HEK293 (cell line): ENCODE results near the gene IL15.

Source experiments
- CTCF ChIA-PET: fragments of 350-600 bp; formaldehyde crosslinking; extraction: SDS; loops from one replicate; lab custom pipeline; 2021; ENCODE audit warnings: antibody characterized with exemption; lab: Yijun Ruan, JAX
- POLR2A ChIA-PET: fragments of 300-600 bp; formaldehyde crosslinking; extraction: SDS; loops from one replicate; lab custom pipeline; 2020; ENCODE audit warnings: antibody characterized with exemption, inconsistent platforms; lab: Yijun Ruan, JAX
- H3K27ac ChIP-seq: fragments of 200-500 bp; sonication (Bioruptor generic); 2 replicates; pipeline ENCODE4 v1.5.1; 2014; ENCODE audit warnings: low read depth, low read length, control low read depth, inconsistent platforms; ENCODE audit errors: extremely low read depth
- H3K36me3 ChIP-seq, 2 experiments: fragments of 200-500 bp in 1 of 2; sonication (Bioruptor generic) in 1 of 2; 1 replicate in 1 of 2; 2 replicates in 1 of 2; pipeline ENCODE4 v1.5.1; 2014 to 2017; ENCODE audit warnings: inconsistent platforms in 2 of 2, low read length in 2 of 2; ENCODE audit not compliant: control insufficient read depth in 2 of 2, insufficient read depth in 1 of 2
- H3K4me1 ChIP-seq: fragments of 200-500 bp; sonication (Bioruptor generic); 2 replicates; pipeline ENCODE4 v1.5.1; 2014; ENCODE audit warnings: mild to moderate bottlenecking, low read length, inconsistent platforms; ENCODE audit not compliant: control insufficient read depth, insufficient read depth
- H3K4me3 ChIP-seq: 2 replicates; pipeline ENCODE4 v1.5.1; 2011; ENCODE audit warnings: low read depth, mild to moderate bottlenecking, control low read depth, low read length, moderate library complexity
- H3K9me3 ChIP-seq: fragments of 200-500 bp; sonication (Bioruptor generic); 2 replicates; pipeline ENCODE4 v1.5.1; 2014; ENCODE audit warnings: low read depth, low read length, inconsistent platforms; ENCODE audit not compliant: control insufficient read depth, insufficient read depth
- SETDB1 ChIP-seq: IDR thresholded peaks from one replicate; pipeline ENCODE4 v1.6.1; 2017; ENCODE audit warnings: mild to moderate bottlenecking, low read length, moderate library complexity, mixed read lengths; ENCODE audit not compliant: insufficient read length
- TRIM28 ChIP-seq: IDR thresholded peaks from 2 replicates; pipeline ENCODE4 v1.6.1; 2011; ENCODE audit warnings: low read length, control low read depth, borderline replicate concordance
- WT1 ChIP-seq: fragments of 450-650 bp; formaldehyde crosslinking; IDR thresholded peaks from 2 replicates; pipeline ENCODE4 v1.5.1; 2016; ENCODE audit warnings: missing biosample characterization, missing genetic modification characterization
- ZBTB1 ChIP-seq: fragments of 450-650 bp; formaldehyde crosslinking; IDR thresholded peaks from 2 replicates; pipeline ENCODE4 v1.5.1; 2016; ENCODE audit warnings: missing biosample characterization, missing genetic modification characterization
- ZBTB48 ChIP-seq: fragments of 450-650 bp; formaldehyde crosslinking; IDR thresholded peaks from 2 replicates; pipeline ENCODE4 v1.5.1; 2016; ENCODE audit warnings: missing biosample characterization, missing genetic modification characterization
- ZBTB6 ChIP-seq: fragments of 450-650 bp; formaldehyde crosslinking; IDR thresholded peaks from 2 replicates; pipeline ENCODE4 v1.5.1; 2017; ENCODE audit warnings: missing biosample characterization, missing genetic modification characterization
- ZBTB7A ChIP-seq: fragments of 450-650 bp; formaldehyde crosslinking; IDR thresholded peaks from 2 replicates; pipeline ENCODE4 v1.5.1; 2016; ENCODE audit warnings: low read depth, missing biosample characterization, missing genetic modification characterization
- ZFP3 ChIP-seq: fragments of 450-650 bp; formaldehyde crosslinking; IDR thresholded peaks from 2 replicates; pipeline ENCODE4 v1.5.1; 2016; ENCODE audit warnings: low read depth, missing biosample characterization, missing genetic modification characterization
- ZFP69B ChIP-seq: fragments of 450-650 bp; formaldehyde crosslinking; IDR thresholded peaks from 2 replicates; pipeline ENCODE4 v1.5.1; 2016; ENCODE audit warnings: missing biosample characterization, missing genetic modification characterization
- ZNF148 ChIP-seq: fragments of 450-650 bp; formaldehyde crosslinking; IDR thresholded peaks from 2 replicates; pipeline ENCODE4 v1.5.0; 2017; ENCODE audit warnings: missing biosample characterization, missing genetic modification characterization, borderline replicate concordance
- ZNF341 ChIP-seq: fragments of 450-650 bp; formaldehyde crosslinking; IDR thresholded peaks from 2 replicates; pipeline ENCODE4; 2016; ENCODE audit warnings: low read depth, missing biosample characterization, missing genetic modification characterization
- ZNF350 ChIP-seq: fragments of 450-650 bp; formaldehyde crosslinking; IDR thresholded peaks from 2 replicates; pipeline ENCODE4 v1.5.0; 2017; ENCODE audit warnings: missing biosample characterization, mild to moderate bottlenecking, missing genetic modification characterization
- ZNF366 ChIP-seq: fragments of 450-650 bp; formaldehyde crosslinking; conservative IDR thresholded peaks from 2 replicates; pipeline ENCODE4 v1.5.1; 2016; ENCODE audit warnings: missing biosample characterization, missing genetic modification characterization
- ZNF544 ChIP-seq: fragments of 450-650 bp; formaldehyde crosslinking; IDR thresholded peaks from 2 replicates; pipeline ENCODE4 v1.5.0; 2017; ENCODE audit warnings: missing biosample characterization, missing genetic modification characterization
- ZNF561 ChIP-seq: fragments of 450-650 bp; IDR thresholded peaks from 2 replicates; pipeline ENCODE4 v1.5.1; 2018; ENCODE audit warnings: missing biosample characterization, missing genetic modification characterization, borderline replicate concordance
- TF ChIP-seq, protein P1 (sequence below): fragments of 450-650 bp; formaldehyde crosslinking; IDR thresholded peaks from 2 replicates; pipeline ENCODE4 v1.5.1; 2016; ENCODE audit warnings: missing biosample characterization, missing genetic modification characterization, borderline replicate concordance
- TF ChIP-seq, protein P2 (sequence below): fragments of 450-650 bp; formaldehyde crosslinking; IDR thresholded peaks from 2 replicates; pipeline ENCODE4 v1.5.1; 2016; ENCODE audit warnings: missing biosample characterization, missing genetic modification characterization

The IL15 gene

DNA sequence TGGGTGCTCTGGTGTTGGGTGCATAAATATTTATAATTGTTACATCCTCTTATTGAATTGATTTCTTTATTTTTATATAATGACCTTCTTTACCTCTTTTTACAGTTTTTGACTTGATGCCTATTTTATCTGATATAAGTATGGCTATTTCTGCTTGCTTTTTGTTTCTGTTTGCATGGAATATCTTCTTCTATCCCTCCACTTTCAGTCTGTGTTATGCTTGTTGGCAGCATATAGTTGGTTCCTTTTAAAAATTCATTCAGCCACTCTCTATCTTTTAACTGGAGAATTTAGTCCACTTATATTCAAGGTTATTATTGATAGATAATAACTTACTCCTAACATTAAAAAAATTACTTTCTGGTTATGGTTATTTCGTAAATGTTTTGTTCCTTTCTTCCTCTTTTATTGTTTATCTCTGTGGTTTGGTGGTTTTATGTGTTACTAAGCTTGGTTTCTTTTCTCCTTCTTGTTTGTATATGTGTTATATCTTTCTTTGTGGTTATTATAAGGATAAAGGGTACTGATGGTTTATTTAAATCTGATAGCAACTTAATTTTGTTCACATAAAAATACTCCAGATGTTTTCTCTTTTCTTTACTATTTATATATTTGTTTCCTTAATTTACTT is 69.5 kb downstream of the IL15 start:
- POLR2A ChIA-PET = no interaction called here
- Histone ChIP-seq H3K9me3 (no peaks in the 10 kb centered on the region), H3K36me3 (no peaks in the 10 kb centered on the region), H3K4me3 (no peak overlapping the region), H3K4me1 (no peaks in the 10 kb centered on the region), H3K27ac (no peak overlapping the region)
- CTCF ChIA-PET = interaction anchor here (0.5 to 1.4 kb wide), 2 partner anchors 8 to 360 kb away, joined by 4 to 5 read pairs; no protein-coding TSS in a partner anchor
- TF ChIP-seq ZFP3 (tag by site-specific recombination) (no peak), ZBTB48 (tag by site-specific recombination) (no peak), ZBTB1 (tag by site-specific recombination) (no peak), WT1 (tag by site-specific recombination) (no peak), ZNF341 (tag by site-specific recombination) (no peak), ZNF350 (no peak), ZFP69B (tag by site-specific recombination) (no peak), ZNF561 (no peak), ZNF148 (tag by site-specific recombination) (no peak), ZNF544 (tag by site-specific recombination) (no peak), ZNF366 (no peak)
- TF ChIP-seq, protein P1, sequence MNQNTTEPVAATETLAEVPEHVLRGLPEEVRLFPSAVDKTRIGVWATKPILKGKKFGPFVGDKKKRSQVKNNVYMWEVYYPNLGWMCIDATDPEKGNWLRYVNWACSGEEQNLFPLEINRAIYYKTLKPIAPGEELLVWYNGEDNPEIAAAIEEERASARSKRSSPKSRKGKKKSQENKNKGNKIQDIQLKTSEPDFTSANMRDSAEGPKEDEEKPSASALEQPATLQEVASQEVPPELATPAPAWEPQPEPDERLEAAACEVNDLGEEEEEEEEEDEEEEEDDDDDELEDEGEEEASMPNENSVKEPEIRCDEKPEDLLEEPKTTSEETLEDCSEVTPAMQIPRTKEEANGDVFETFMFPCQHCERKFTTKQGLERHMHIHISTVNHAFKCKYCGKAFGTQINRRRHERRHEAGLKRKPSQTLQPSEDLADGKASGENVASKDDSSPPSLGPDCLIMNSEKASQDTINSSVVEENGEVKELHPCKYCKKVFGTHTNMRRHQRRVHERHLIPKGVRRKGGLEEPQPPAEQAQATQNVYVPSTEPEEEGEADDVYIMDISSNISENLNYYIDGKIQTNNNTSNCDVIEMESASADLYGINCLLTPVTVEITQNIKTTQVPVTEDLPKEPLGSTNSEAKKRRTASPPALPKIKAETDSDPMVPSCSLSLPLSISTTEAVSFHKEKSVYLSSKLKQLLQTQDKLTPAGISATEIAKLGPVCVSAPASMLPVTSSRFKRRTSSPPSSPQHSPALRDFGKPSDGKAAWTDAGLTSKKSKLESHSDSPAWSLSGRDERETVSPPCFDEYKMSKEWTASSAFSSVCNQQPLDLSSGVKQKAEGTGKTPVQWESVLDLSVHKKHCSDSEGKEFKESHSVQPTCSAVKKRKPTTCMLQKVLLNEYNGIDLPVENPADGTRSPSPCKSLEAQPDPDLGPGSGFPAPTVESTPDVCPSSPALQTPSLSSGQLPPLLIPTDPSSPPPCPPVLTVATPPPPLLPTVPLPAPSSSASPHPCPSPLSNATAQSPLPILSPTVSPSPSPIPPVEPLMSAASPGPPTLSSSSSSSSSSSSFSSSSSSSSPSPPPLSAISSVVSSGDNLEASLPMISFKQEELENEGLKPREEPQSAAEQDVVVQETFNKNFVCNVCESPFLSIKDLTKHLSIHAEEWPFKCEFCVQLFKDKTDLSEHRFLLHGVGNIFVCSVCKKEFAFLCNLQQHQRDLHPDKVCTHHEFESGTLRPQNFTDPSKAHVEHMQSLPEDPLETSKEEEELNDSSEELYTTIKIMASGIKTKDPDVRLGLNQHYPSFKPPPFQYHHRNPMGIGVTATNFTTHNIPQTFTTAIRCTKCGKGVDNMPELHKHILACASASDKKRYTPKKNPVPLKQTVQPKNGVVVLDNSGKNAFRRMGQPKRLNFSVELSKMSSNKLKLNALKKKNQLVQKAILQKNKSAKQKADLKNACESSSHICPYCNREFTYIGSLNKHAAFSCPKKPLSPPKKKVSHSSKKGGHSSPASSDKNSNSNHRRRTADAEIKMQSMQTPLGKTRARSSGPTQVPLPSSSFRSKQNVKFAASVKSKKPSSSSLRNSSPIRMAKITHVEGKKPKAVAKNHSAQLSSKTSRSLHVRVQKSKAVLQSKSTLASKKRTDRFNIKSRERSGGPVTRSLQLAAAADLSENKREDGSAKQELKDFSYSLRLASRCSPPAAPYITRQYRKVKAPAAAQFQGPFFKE = no peak

GRCh38 chr4:141706445-141706844 is 70.1 kb downstream of the IL15 start:
- POLR2A ChIA-PET = no interaction called here
- Histone ChIP-seq H3K9me3 (no peaks in the 10 kb centered on the region), H3K4me1 (no peaks in the 10 kb centered on the region)
- TF ChIP-seq SETDB1 = peak; percentile 92
- TF ChIP-seq, protein P2, sequence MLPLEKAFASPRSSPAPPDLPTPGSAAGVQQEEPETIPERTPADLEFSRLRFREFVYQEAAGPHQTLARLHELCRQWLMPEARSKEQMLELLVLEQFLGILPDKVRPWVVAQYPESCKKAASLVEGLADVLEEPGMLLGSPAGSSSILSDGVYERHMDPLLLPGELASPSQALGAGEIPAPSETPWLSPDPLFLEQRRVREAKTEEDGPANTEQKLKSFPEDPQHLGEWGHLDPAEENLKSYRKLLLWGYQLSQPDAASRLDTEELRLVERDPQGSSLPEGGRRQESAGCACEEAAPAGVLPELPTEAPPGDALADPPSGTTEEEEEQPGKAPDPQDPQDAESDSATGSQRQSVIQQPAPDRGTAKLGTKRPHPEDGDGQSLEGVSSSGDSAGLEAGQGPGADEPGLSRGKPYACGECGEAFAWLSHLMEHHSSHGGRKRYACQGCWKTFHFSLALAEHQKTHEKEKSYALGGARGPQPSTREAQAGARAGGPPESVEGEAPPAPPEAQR (tag by site-specific recombination) = no peak
- no peak for TF ChIP-seq ZBTB7A (tag by site-specific recombination)
- TF ChIP-seq ZNF366 = no peak
- peak; percentile 64; the same call in 1 of the 2 replicates for TF ChIP-seq TRIM28
- no peak for TF ChIP-seq ZBTB6 (tag by site-specific recombination)
- TF ChIP-seq, all 188 proteins: peak for 2
- H3K27ac ChIP-seq = no peak overlapping the region
- H3K4me3 ChIP-seq = no peak overlapping the region
- H3K36me3 ChIP-seq = no peaks in the 10 kb centered on the region
- CTCF ChIA-PET = interaction anchor here (1.4 kb wide), 1 partner anchor 9 kb away, joined by 5 read pairs; no protein-coding TSS in a partner anchor
